Mucosa of stomach (tissue), 1 donor: ENCODE measurements around the gene GNAL.
"Not testable (repeated sequence)": the region's sequence is repeated elsewhere in the genome, so short reads cannot be mapped to it uniquely, and the experiment has no call there.

Experiments
- H3K27me3 ChIP-seq: one replicate; pipeline ENCODE4 v1.7.0; 2013; ENCODE audit warnings: mild to moderate bottlenecking, low read length; ENCODE audit not compliant: control insufficient read depth, insufficient read depth
- H3K36me3 ChIP-seq: one replicate; pipeline ENCODE4 v1.7.0; 2013; ENCODE audit warnings: low read length; ENCODE audit not compliant: control insufficient read depth, insufficient read depth
- H3K4me1 ChIP-seq: one replicate; pipeline ENCODE4 v1.7.0; 2013; ENCODE audit warnings: mild to moderate bottlenecking, low read length; ENCODE audit not compliant: control insufficient read depth, insufficient read depth
- H3K4me3 ChIP-seq: one replicate; pipeline ENCODE4 v1.7.0; 2013; ENCODE audit warnings: low read length
- H3K9ac ChIP-seq: one replicate; pipeline ENCODE4 v1.7.0; 2013; ENCODE audit warnings: mild to moderate bottlenecking, low read length, moderate library complexity
- H3K9me3 ChIP-seq: one replicate; pipeline ENCODE4 v1.7.0; 2013; ENCODE audit warnings: mild to moderate bottlenecking, low read length, moderate library complexity; ENCODE audit not compliant: control insufficient read depth
- donor health status: Pancreatic carcinoma.

Gene GNAL

DNA sequence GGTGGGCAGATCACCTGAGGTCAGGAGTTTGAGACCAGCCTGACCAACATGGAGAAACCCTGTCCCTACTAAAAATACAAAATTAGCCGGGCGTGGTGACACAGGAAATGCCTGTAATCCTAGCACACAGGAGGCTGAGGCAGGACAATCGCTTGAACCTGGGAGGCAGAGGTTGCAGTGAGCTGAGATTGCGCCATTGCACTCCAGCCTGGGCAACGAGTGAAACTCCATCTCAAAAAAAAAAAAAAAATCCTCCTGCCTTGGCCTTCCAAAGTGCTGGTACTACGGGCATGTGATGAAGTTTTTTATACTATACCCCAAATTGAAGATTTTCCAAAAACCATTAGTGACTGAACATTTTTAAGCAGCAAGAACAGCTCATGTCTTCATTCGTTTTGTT is 203.4 kb downstream of the GNAL start:
- not testable (repeated sequence) for H3K4me3 ChIP-seq, H3K9me3 ChIP-seq

DNA sequence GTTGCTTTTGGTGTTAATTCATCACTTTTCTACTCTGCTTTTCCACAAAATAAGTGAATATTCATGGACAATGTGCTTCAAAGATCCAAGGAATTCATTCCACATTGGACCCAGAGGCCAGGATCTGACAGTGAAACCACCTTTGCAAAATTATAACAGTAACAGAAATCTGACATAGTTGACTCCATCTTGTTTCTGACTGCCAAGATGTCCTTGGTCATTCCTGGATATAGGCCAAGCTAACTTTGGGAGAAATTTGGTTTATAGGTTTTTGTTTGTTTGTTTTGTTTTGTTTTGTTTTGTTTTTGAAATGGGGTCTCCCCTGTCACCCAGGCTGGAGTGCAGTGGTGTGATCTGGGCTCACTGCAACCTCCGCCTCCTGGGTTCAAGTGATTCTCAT is 208.7 kb downstream of the GNAL start:
- no peaks in the 10 kb centered on the region for H3K9me3 ChIP-seq
- H3K36me3 ChIP-seq, result no peaks in the 10 kb centered on the region
- no peaks in the 10 kb centered on the region for H3K4me1 ChIP-seq
- no peaks in the 10 kb centered on the region for H3K27me3 ChIP-seq
- H3K4me3 ChIP-seq, result no peak overlapping the region
- H3K9ac ChIP-seq, result no peak overlapping the region

More for the DNA sequence above, 203.4 kb downstream of the GNAL start:
- not testable (repeated sequence) for H3K27me3 ChIP-seq, H3K36me3 ChIP-seq, H3K9ac ChIP-seq, H3K4me1 ChIP-seq

DNA sequence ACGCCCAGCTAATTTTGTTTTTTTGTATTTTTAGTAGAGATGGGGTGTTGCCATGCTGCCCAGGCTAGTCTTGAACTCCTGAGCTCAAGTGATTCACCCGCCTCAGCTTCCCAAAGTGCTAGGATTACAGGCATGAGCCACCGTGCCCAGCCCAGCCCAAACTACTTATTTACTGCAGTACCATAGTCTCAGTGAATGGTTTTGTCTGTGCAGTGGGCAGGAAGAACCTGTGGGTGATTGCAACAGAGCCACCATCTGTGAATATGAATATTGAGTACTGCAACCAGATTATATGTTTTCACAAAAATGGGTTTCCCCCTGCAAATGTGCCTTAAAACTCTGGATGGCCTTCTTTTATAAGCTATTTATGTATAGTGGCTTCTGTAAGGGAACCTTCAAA is 210.0 kb downstream of the GNAL start:
- H3K4me1 ChIP-seq, result no peaks in the 10 kb centered on the region
- H3K27me3 ChIP-seq, result no peaks in the 10 kb centered on the region
- H3K36me3 ChIP-seq, result no peaks in the 10 kb centered on the region
- H3K9ac ChIP-seq, result no peak overlapping the region
- no peak overlapping the region for H3K4me3 ChIP-seq
- H3K9me3 ChIP-seq, result no peaks in the 10 kb centered on the region

DNA sequence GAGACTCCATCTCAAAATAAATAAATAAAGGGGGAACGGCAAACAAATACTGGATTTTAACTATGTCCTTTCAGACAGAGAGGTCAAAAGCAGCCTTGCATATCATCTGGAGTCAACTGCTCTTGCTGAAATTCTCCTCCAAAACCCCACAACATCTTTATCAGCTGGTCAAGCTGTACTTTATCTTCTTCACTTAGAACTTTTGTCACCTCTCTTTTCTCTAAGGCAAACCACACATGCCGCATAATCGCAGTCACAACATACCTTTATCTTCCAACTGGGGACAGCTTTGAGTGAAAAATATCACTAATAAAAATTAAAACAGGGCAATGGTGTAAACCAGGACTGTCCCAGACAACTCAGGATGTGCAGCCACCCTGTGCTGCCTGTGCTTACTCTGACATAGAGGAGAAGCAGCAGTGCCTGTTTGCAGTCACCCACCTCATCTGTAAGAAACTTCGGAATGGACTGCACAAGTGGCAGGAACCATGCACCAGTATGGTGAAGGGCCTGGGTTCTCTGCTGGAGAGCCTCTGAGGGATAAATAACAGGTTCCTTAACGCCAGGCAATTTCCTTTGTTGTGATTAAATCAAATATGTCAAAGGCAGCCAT is 212.9 kb downstream of the GNAL start:
- Histone ChIP-seq H3K4me3 (no peak overlapping the region), H3K27me3 (no peaks in the 10 kb centered on the region), H3K36me3 (no peaks in the 10 kb centered on the region), H3K9ac (no peak overlapping the region), H3K9me3 (no peaks in the 10 kb centered on the region), H3K4me1 (peaks cover under 1% of the 10 kb centered on the region)

DNA sequence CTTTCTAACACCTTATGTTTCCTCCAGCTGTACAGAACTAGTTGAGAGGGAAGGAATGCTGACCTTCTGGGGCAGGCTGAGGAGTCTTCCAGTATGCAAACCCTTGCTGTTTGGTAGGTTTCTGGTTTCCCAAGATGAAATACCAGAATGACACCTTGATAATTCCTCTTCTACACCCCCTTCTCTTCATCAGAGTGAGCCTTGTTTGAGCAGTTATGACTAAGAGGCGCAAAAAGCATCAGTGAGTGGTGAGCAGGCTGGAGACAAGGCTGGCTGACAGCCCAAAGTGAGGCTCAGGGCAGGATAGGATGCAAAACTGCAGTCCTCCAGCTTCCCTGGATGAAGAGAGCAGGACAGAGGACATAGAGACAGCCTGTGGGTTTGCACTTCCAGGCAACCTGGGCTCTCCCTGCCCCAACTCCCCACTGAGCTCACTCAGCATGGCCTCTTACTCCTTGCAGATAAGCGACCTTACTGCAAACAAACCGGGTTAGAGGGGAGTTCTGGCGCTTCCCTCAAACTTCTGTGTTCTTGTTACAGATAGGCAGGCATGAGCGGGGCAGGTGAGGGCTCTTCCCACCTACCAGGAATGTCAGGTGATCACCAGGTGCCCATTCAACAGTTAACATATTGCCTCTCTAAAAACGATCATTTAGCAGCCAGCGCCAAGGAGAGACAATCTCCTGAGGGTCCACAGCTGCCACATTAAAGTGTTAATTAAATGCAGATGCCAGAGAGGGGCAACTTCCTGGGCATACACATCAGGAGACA is 213.6 kb downstream of the GNAL start:
- peaks cover 7% of the 10 kb centered on the region for H3K4me1 ChIP-seq
- no peaks in the 10 kb centered on the region for H3K27me3 ChIP-seq
- H3K9ac ChIP-seq, result no peak overlapping the region
- no peaks in the 10 kb centered on the region for H3K36me3 ChIP-seq
- no peak overlapping the region for H3K4me3 ChIP-seq
- no peaks in the 10 kb centered on the region for H3K9me3 ChIP-seq

DNA sequence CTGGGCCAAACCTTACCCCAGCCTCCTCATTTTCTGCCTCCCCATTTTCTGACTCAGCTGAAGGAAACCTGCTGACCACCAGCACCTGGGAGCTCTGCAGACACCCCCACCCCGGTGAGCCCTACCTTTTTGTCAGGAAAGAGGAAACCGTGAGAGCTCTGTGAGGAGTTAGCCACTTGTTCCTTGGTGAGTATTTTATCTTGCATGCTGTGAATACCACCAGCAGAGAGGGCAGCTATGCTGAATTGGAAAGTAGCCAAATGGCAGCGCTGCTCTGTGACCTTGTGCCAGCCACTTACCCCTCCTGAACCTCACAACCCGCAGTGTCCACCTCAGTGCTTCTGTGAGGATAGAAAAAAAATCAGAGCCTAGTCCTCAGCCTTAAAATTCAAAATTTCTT is 216.5 kb downstream of the GNAL start:
- H3K4me3 ChIP-seq, result no peak overlapping the region
- no peaks in the 10 kb centered on the region for H3K27me3 ChIP-seq
- H3K9me3 ChIP-seq, result no peaks in the 10 kb centered on the region
- peaks cover 16% of the 10 kb centered on the region for H3K4me1 ChIP-seq
- H3K9ac ChIP-seq, result no peak overlapping the region
- H3K36me3 ChIP-seq, result no peaks in the 10 kb centered on the region

DNA sequence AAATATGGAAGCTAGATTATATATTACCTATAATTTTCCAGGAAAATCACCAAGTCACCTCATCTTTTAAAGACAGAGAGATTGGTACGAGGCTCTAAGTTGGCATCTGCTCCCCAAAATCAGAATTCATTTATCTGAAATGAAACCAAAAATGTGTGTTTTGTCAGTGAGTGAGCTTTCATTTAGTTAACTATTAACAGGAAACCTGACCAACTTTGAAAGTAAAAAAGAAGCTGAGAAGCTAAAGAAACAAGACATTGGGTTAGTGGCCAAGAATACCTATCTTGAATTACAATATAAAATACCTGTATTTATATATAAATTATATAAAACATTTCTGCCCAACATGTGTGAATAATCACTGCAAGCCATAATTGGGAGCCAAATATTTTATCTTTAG is 217.1 kb downstream of the GNAL start:
- Histone ChIP-seq H3K4me1 (peaks cover 16% of the 10 kb centered on the region), H3K9me3 (no peaks in the 10 kb centered on the region), H3K27me3 (no peaks in the 10 kb centered on the region), H3K9ac (no peak overlapping the region), H3K4me3 (no peak overlapping the region), H3K36me3 (no peaks in the 10 kb centered on the region)

DNA sequence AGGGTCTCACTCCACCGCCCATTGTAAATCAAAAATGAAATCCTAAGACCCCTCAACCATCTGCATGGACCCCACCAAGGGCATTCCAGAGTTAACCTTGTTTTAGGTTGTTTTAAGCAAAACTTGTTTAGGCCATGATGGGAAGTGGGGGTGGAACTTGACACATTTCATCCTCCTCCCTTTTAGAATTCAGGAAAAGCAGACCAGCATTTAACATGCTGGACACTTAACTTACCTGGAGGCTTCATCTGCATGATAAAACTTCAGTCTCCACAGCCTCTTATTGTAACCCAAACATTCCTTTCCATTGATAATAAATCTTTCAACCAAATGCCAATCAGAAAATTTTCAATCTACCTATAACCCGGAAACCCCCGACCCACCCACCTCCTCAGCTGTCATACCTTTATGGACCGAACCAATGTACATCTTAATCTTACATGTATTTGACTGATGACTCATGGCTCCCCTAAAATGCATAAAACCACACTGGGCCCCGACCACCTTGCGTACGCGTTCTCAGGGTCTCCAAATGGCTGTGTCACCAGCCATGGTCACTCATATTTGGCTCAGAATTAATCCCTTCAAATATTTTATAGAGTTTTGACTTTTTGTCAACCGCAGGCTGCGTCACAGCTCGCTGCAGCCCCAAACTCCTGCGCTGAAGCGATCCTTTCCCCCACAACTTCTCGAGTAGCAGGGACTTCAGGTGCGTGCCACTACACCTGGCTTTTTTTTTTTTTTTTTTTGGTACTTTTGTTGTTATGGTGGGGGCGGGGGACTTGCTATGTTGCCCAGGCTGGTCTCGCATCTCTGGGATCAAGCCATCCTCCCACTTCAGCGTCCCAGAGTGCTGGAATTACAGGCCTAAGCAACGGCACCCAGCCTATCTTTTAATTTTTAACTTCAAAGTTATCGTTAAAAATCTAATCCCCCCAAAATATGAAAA is 218.1 kb downstream of the GNAL start:
- no peaks in the 10 kb centered on the region for H3K27me3 ChIP-seq
- H3K4me1 ChIP-seq, result peaks cover 16% of the 10 kb centered on the region
- peak overlapping the region; percentile 100 for H3K9ac ChIP-seq
- H3K9me3 ChIP-seq, result no peaks in the 10 kb centered on the region
- no peaks in the 10 kb centered on the region for H3K36me3 ChIP-seq
- H3K4me3 ChIP-seq, result no peak overlapping the region

DNA sequence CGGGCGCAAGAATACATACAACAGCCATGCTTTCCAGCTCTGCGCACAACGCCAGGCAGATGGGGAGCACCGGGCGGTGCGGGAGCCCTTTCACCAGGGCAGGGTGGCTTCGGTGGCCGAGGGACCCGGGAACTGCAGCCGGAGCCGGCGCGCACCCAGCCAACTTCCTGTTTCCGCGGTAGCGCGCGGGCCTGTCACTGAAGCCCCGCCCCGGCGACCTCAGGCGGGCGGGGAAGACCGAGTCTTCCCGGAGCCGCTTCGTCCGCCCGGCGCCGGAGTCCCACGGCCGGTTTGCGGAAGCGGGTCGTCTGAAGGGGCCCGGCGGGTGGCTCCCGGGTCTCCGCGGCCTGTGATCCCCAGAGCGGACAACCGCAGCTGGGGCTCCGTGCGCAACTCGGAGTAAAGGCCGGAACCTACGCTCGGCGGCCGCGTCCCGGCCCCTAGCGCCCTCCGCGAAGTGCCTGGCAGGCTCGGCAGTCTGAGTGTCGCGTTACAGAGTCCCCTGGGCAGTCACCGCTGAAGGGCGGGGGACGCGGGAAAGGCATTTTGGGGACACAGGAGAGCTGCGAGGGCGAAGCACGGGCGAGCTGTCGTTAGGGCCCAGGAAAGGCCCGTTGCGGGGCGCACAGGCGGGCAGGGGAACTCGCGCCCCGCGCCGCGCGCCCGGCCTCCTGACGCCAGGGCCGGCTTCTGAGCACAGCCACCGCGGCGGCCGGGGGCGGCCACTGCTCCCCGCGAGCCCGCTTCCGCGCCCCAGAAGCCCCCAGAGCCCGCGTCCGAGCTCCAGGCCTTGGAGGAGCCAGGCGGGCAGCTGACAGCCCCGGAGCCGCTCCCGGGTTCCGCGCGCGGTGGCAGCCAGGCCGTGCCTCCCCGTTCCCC is 219.4 kb downstream of the GNAL start, which contains the start of gene MPPE1:
MPPE1 (minus strand) TSS at position 136 of the 879 bp plus-strand sequence. CDS start 11,053 bp downstream, outside the sequence.
- H3K9ac ChIP-seq, result peak within 1 kb of the TSS; percentile 100
- H3K27me3 ChIP-seq, result no peaks in the 10 kb centered on the region
- H3K4me3 ChIP-seq, result peak within 1 kb of the TSS; percentile 85
- no peaks in the 10 kb centered on the region for H3K36me3 ChIP-seq
- H3K4me1 ChIP-seq, result peaks cover 16% of the 10 kb centered on the region
- H3K9me3 ChIP-seq, result no peaks in the 10 kb centered on the region

DNA sequence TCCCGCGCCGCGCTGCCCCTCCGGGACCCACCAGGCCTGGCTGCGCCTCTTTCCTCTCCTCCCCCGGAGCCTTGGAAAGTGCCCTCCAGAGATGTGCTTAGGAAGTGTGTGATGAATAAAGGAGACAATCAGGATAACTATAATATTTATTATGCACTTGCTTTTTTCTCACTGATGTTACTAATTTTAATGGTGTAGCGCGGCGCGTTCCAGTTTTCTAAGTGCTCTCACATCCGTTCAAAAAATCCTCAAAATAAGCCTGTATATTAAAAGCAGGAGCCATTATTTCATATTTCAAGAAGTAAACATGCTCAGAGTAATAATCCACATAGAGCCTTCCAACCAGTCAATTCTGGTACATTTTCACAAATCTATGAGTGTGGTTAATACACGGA is 220.0 kb downstream of the GNAL start:
- Histone ChIP-seq H3K27me3 (no peaks in the 10 kb centered on the region), H3K4me1 (peaks cover 16% of the 10 kb centered on the region), H3K9me3 (no peaks in the 10 kb centered on the region), H3K4me3 (peak overlapping the region; percentile 85), H3K9ac (peak overlapping the region; percentile 100), H3K36me3 (no peaks in the 10 kb centered on the region)

DNA sequence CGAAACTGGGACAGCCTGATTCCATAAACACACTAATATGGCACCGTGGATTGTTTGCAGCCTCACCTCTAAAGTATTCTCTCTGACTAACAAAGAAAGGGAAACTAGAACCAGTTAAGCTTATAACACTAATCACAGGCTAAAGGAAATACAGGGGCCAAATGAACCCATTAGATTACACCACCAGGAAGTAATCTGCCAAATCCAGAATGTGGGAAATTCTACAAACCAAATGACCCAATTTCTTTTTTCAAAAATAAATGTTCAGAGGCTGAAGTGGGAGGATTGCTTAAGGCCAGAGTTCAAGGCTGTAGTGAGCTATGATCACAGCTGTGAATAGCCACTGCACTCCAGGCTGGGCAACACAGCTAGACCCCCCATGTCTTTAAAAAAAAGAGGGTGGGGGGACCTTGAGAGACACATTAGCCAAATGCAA is 220.5 kb downstream of the GNAL start:
- peaks cover 16% of the 10 kb centered on the region for H3K4me1 ChIP-seq
- no peaks in the 10 kb centered on the region for H3K9me3 ChIP-seq
- H3K36me3 ChIP-seq, result no peaks in the 10 kb centered on the region
- H3K27me3 ChIP-seq, result no peaks in the 10 kb centered on the region
- H3K9ac ChIP-seq, result peak overlapping the region; percentile 100
- H3K4me3 ChIP-seq, result peak overlapping the region; percentile 85
